Caco-2 (cell line): ENCODE measurements around the gene STEAP1B. TPM values are rescaled to one million over a fixed set of nuclear protein-coding genes. Genes with fewer than 3 reads are reported as not detected.

Source experiments
- BruUV-seq: library from RNA; stranded (reverse); fragments of 400-500 nt; replicated peaks from 2 replicates; lab custom pipeline; 2021; lab: Mats Ljungman, UMichigan
- CTCF ChIA-PET: fragments of 300-600 bp; sonication (Branson Sonifier 250); formaldehyde crosslinking; loops from one replicate; lab custom pipeline; 2022; ENCODE audit warnings: antibody characterized with exemption; lab: Charles Lee
- POLR2A ChIA-PET: fragments of 300-600 bp; sonication (Branson Sonifier 250); formaldehyde crosslinking; loops from one replicate; lab custom pipeline; 2022; ENCODE audit warnings: antibody characterized with exemption; lab: Charles Lee
- DNase-seq, 2 experiments: peaks; one replicate each; pipeline versions ENCODE4 v3.0.0 to v3.0.0-alpha.2; 2020 to 2022
- H3K27me3 ChIP-seq: replicated peaks from 2 replicates; pipeline ENCODE4 v1.6.0; 2011; ENCODE audit warnings: low read length; ENCODE audit not compliant: control insufficient read depth, insufficient read depth
- H3K36me3 ChIP-seq: 2 replicates; pipeline ENCODE4 v1.5.1; 2011; ENCODE audit warnings: low read length; ENCODE audit not compliant: control insufficient read depth, insufficient read depth
- H3K4me1 ChIP-seq: fragments of 250-450 bp; sonication (Bioruptor Pico); 2 replicates; pipeline ENCODE4 v1.5.1; 2020; ENCODE audit warnings: mild to moderate bottlenecking
- H3K4me3 ChIP-seq: 2 replicates; pipeline ENCODE4 v1.5.1; 2011; ENCODE audit warnings: low read depth, mild to moderate bottlenecking, control low read depth, low read length
- H3K9me3 ChIP-seq: fragments of 250-450 bp; sonication (Bioruptor Pico); 2 replicates; pipeline ENCODE4 v1.5.1; 2020; ENCODE audit warnings: mild to moderate bottlenecking, moderate library complexity
- H3K27ac Mint-ChIP-seq: one replicate; pipeline ENCODE4 v1.8.0; 2022; ENCODE audit warnings: mixed read lengths; ENCODE audit not compliant: unreplicated experiment
- H3K27me3 Mint-ChIP-seq: one replicate; pipeline ENCODE4 v1.8.0; 2022; ENCODE audit warnings: mixed read lengths; ENCODE audit not compliant: insufficient read depth, unreplicated experiment
- H3K36me3 Mint-ChIP-seq: one replicate; pipeline ENCODE4 v1.8.0; 2022; ENCODE audit warnings: mild to moderate bottlenecking, mixed read lengths; ENCODE audit not compliant: insufficient read depth, unreplicated experiment
- H3K4me1 Mint-ChIP-seq: one replicate; pipeline ENCODE4 v1.8.0; 2022; ENCODE audit warnings: low read depth, mixed read lengths; ENCODE audit not compliant: unreplicated experiment
- H3K4me3 Mint-ChIP-seq: one replicate; pipeline ENCODE4 v1.8.0; 2022; ENCODE audit warnings: mild to moderate bottlenecking, moderate library complexity, mixed read lengths; ENCODE audit not compliant: unreplicated experiment
- H3K9me3 Mint-ChIP-seq: one replicate; pipeline ENCODE4 v1.8.0; 2022; ENCODE audit warnings: mixed read lengths; ENCODE audit not compliant: unreplicated experiment
- intact Hi-C: fragments of 100-400 bp; cut with micrococcal nuclease; formaldehyde crosslinking; loops from one replicate; pipeline ENCODE4 v1.10.0; 2022; ENCODE audit not compliant: unreplicated experiment
- total RNA-seq: library from RNA; stranded (reverse); gene quantifications from 2 replicates; pipeline ENCODE4 v1.2.3, GENCODE V29; 2022
- TF ChIP-seq, protein P1 (sequence below), 2 experiments: fragments of 200-600 bp in 1 of 2; IDR thresholded peaks; 1 replicate in 1 of 2; 2 replicates in 1 of 2; pipeline versions ENCODE4 v1.5.1 to v1.8.0; 2011 to 2022; ENCODE audit warnings: antibody characterized with exemption in 1 of 2, control low read depth in 1 of 2, inconsistent platforms in 1 of 2, low read depth in 1 of 2, low read length in 1 of 2, mild to moderate bottlenecking in 1 of 2, moderate library complexity in 1 of 2; ENCODE audit not compliant: insufficient read depth in 1 of 2, severe bottlenecking in 1 of 2, unreplicated experiment in 1 of 2

The STEAP1B gene
- total RNA-seq, 1 experiment from 2014 or later = 1.7 TPM

DNA sequence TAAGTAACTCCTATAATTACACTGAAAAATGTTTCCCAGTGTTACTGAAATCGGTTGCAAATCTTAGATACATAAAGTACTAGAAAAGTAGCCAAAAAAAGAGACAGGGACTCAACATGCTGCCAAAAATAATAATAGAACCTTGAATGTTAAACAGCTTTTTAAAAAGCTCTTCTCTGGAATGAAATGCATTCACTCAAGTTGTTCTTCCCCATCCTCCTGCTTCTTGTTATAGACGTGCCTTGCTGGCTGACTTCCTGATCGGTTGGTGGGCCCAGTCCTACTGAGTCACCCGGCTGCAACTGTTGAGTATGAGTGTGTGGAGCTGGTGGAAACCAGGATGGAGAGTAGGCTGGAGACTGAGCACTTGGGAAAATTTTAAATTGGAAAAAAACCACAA, 112.4 kb downstream of the STEAP1B start:
- Histone ChIP-seq H3K4me1 (no peaks in the 10 kb centered on the region), H3K4me3 (no peak overlapping the region), H3K36me3 (no peaks in the 10 kb centered on the region), H3K27me3 (no peaks in the 10 kb centered on the region), H3K9me3 (no peaks in the 10 kb centered on the region)
- intact Hi-C loops = no loop called here
- no peak for DNase-seq
- Mint-ChIP-seq H3K4me3 (no peak overlapping the region), H3K36me3 (no peaks in the 10 kb centered on the region), H3K27ac (no peak overlapping the region), H3K9me3 (no peaks in the 10 kb centered on the region), H3K4me1 (no peaks in the 10 kb centered on the region), H3K27me3 (no peaks in the 10 kb centered on the region)
- ChIA-PET POLR2A (no interaction called here), CTCF (no interaction called here)
- BruUV-seq = no TSS peak
- TF ChIP-seq, protein P1, sequence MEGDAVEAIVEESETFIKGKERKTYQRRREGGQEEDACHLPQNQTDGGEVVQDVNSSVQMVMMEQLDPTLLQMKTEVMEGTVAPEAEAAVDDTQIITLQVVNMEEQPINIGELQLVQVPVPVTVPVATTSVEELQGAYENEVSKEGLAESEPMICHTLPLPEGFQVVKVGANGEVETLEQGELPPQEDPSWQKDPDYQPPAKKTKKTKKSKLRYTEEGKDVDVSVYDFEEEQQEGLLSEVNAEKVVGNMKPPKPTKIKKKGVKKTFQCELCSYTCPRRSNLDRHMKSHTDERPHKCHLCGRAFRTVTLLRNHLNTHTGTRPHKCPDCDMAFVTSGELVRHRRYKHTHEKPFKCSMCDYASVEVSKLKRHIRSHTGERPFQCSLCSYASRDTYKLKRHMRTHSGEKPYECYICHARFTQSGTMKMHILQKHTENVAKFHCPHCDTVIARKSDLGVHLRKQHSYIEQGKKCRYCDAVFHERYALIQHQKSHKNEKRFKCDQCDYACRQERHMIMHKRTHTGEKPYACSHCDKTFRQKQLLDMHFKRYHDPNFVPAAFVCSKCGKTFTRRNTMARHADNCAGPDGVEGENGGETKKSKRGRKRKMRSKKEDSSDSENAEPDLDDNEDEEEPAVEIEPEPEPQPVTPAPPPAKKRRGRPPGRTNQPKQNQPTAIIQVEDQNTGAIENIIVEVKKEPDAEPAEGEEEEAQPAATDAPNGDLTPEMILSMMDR (IDR thresholded peaks at IDR 0.05; ENCODE audit: insufficient read depth in 1 of 2, low read depth in 1 of 2, low read length in 1 of 2, severe bottlenecking in 1 of 2, unreplicated experiment in 1 of 2) = no peak

DNA sequence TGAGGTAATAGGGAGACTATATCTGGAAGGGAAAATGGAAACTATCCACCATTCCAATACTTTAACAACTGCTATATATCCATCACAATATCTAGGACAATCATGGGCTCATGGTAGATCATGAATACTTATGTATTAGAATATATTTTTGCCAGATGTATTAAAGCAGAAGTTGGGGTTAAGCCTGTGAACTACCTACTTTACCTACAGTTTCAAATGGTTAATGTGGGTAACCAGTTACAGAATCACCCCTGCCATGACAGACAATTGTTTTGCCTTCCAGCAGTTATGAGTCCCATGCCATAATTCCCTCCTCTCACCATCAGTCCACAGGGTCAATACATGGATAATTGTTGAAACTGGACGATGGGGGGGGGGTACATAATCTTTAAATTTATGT, 113.1 kb downstream of the STEAP1B start:
- Mint-ChIP-seq H3K4me3 (no peak overlapping the region), H3K27ac (no peak overlapping the region), H3K4me1 (no peaks in the 10 kb centered on the region), H3K27me3 (no peaks in the 10 kb centered on the region), H3K36me3 (no peaks in the 10 kb centered on the region), H3K9me3 (no peaks in the 10 kb centered on the region)
- no peak for DNase-seq
- no peaks in the 10 kb centered on the region for H3K4me1 ChIP-seq
- POLR2A ChIA-PET = no interaction called here
- no TSS peak for BruUV-seq
- intact Hi-C loops = no loop called here
- CTCF ChIA-PET = no interaction called here
- TF ChIP-seq, protein P1 (IDR thresholded peaks at IDR 0.05; ENCODE audit: insufficient read depth in 1 of 2, low read depth in 1 of 2, low read length in 1 of 2, severe bottlenecking in 1 of 2, unreplicated experiment in 1 of 2) = no peak
- H3K36me3 ChIP-seq = no peaks in the 10 kb centered on the region
- no peaks in the 10 kb centered on the region for H3K27me3 ChIP-seq
- H3K4me3 ChIP-seq = no peak overlapping the region
- H3K9me3 ChIP-seq = no peaks in the 10 kb centered on the region

DNA sequence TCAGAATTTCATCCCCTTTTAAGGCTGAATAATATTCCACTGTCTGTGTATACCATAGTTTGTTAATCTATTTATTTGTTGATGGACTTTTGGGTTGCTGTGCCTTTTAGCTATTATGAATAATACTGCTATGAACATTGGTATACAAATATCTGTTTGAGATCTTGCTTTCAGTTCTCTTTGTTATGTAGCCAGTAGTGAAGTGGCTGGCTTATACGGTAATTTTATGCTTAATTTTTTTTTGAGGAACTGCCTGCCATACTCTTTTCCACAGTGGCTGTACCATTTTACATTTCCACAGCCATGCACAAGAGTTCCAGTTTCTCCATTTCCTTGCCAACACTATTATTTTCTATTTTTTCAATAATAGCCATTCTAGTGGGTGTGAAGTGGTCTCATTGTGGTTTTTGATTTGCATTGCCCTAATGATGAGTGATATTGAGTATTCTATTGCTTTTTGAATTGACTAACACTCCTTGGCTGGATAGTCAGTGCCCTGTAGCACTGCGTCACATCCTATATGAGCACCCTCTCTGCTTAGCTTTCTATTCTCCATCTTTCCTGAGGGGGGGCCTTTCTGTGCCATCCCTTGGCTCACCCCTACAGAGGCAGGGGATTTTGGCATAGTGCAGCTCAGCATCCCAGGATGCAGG, 113.7 kb downstream of the STEAP1B start:
- no peak for DNase-seq
- Mint-ChIP-seq H3K4me1 (no peaks in the 10 kb centered on the region), H3K9me3 (no peaks in the 10 kb centered on the region), H3K27ac (no peak overlapping the region), H3K4me3 (no peak overlapping the region), H3K27me3 (no peaks in the 10 kb centered on the region), H3K36me3 (no peaks in the 10 kb centered on the region)
- H3K4me3 ChIP-seq = no peak overlapping the region
- TF ChIP-seq, protein P1 (IDR thresholded peaks at IDR 0.05; ENCODE audit: insufficient read depth in 1 of 2, low read depth in 1 of 2, low read length in 1 of 2, severe bottlenecking in 1 of 2, unreplicated experiment in 1 of 2) = no peak
- H3K36me3 ChIP-seq = no peaks in the 10 kb centered on the region
- H3K27me3 ChIP-seq = no peaks in the 10 kb centered on the region
- intact Hi-C loops = no loop called here
- ChIA-PET POLR2A (no interaction called here), CTCF (no interaction called here)
- H3K4me1 ChIP-seq = no peaks in the 10 kb centered on the region
- no peaks in the 10 kb centered on the region for H3K9me3 ChIP-seq
- BruUV-seq = no TSS peak
